ENCODE data around the gene SLC16A2.
"Not testable (repeated sequence)": the region's sequence is repeated elsewhere in the genome, so short reads cannot be mapped to it uniquely, and the experiment has no call there.

Gene SLC16A2

GRCh38 chrX:74509989-74510388, 88.7 kb downstream of the SLC16A2 start:
- no peak for DNase-seq

GRCh38 chrX:74510401-74510800, 89.1 kb downstream of the SLC16A2 start:
- no peak for DNase-seq

GRCh38 chrX:74511704-74512103, 90.4 kb downstream of the SLC16A2 start:
- no peak for DNase-seq

GRCh38 chrX:74514384-74514783, 93.1 kb downstream of the SLC16A2 start:
- no peak for DNase-seq

- DNase-seq, result no peak
These were observed 94.1 kb downstream of the SLC16A2 start for GRCh38 chrX:74515356-74515755.

- DNase-seq, result not testable (repeated sequence)
These were observed 94.7 kb downstream of the SLC16A2 start for GRCh38 chrX:74516013-74516412.

GRCh38 chrX:74519870-74520269, 98.6 kb downstream of the SLC16A2 start:
- no peak for DNase-seq

GRCh38 chrX:74520291-74520690, 99.0 kb downstream of the SLC16A2 start:
- no peak for DNase-seq

GRCh38 chrX:74520896-74521295, 99.6 kb downstream of the SLC16A2 start:
- DNase-seq, result no peak

- no peak for DNase-seq
These were observed 100.9 kb downstream of the SLC16A2 start for GRCh38 chrX:74521961-74522751.

- DNase-seq, result no peak
These were observed 101.9 kb downstream of the SLC16A2 start for GRCh38 chrX:74523224-74523623.

GRCh38 chrX:74523870-74524735, 102.8 kb downstream of the SLC16A2 start:
- no peak for DNase-seq

GRCh38 chrX:74525116-74525515, 103.8 kb downstream of the SLC16A2 start:
- DNase-seq, result no peak

GRCh38 chrX:74526764-74527163, 105.5 kb downstream of the SLC16A2 start:
- no peak for DNase-seq

- DNase-seq, result no peak
These were observed 106.1 kb downstream of the SLC16A2 start for GRCh38 chrX:74527350-74527749.

- no peak for DNase-seq
These were observed 108.0 kb downstream of the SLC16A2 start for GRCh38 chrX:74529311-74529710.

GRCh38 chrX:74531081-74531480, 109.8 kb downstream of the SLC16A2 start:
- DNase-seq, result no peak

- DNase-seq, result no peak
These were observed 113.3 kb downstream of the SLC16A2 start for GRCh38 chrX:74534569-74535038.

- no peak for DNase-seq
These were observed 113.8 kb downstream of the SLC16A2 start for GRCh38 chrX:74535086-74535407.

GRCh38 chrX:74535408-74536151, 114.3 kb downstream of the SLC16A2 start:
- no peak for DNase-seq

GRCh38 chrX:74536152-74536831, 115.0 kb downstream of the SLC16A2 start:
- peak in 1 of 2 donors; percentile 29 for DNase-seq

GRCh38 chrX:74536832-74537371, 115.6 kb downstream of the SLC16A2 start:
- no peak for DNase-seq

All from stimulated activated CD4-positive, alpha-beta T cell treated with anti-CD3 and anti-CD28 coated beads, Interleukin-2, amount 100 ng/mL, for 48 hours (primary cell).